Activated T-cell treated with anti-CD3 and anti-CD28 coated beads, Interleukin-2, amount 50 U/mL, for 48 hours (primary cell): ENCODE measurements around the gene ZNF134.
A peak's percentile ranks its signal among the peaks of the same experiment; 100 is the strongest.

ENCODE experiments used
- DNase-seq, 2 experiments: peaks; one replicate each; pipeline ENCODE4 v3.0.0-alpha.2; 2020

The ZNF134 gene

DNA sequence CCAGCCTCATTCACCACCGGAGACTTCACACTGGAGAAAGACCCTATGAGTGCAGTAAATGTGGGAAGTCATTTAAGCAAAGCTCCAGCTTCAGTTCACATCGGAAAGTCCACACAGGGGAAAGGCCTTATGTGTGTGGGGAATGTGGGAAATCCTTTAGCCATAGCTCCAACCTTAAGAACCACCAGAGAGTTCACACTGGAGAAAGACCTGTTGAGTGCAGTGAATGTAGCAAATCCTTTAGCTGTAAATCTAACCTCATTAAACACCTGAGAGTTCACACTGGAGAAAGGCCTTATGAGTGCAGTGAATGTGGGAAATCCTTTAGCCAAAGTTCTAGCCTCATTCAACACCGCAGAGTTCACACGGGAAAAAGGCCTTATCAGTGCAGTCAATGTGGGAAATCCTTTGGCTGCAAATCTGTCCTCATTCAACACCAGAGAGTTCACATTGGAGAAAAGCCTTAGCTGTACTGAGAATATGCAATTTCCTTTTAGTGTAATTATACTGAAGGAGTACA is 27.7 kb downstream of the ZNF134 start:
- DNase-seq, result no peak

DNA sequence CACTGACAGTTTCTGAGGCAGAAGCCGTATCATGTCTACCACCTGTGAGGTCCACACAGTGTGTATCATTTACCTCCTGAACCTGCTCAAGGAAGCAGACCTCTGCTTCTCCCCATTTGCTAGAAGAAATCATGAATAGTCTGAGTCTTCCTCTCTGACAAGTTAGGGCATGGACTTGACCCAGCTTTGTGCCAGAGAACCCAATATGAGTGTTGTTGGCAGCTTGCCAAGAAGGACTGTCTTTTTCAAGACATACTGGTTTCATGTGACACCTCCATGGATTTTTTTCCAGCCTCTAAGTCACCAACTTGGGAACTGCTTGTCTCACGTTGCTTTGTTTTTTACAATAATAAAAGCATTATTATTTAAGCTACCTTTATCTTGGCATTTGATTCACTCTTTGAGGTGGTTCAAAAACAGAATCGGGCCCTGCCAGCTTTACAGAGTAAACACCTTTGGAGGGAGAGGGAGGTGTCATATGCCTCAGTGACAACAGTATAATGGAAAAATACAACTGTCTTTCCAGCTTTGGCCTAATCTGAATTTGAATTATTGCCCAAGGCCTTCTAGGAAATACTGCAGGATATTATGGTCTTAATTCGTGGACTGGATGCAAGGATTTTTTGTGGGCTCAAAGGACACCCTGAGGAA is 28.5 kb downstream of the ZNF134 start:
- no peak for DNase-seq

DNA sequence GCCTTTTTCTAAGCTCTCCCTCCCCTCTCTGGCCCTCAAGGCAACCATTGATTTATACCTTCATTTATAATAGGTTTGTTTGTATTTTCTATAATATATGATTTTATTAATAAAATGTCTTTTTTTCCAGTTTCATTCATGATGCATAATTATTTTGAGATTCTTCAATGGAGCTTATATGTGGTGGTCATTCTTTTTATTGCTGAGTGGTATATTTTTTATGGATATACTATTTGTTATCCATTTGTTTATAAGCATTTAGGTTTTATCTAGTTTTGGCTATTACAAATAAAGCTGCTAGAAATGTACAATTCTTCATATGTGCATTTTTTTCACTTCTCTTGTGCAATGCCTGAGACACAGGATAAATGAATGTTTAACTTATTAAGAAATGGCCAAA is 29.7 kb downstream of the ZNF134 start:
- DNase-seq, result no peak

DNA sequence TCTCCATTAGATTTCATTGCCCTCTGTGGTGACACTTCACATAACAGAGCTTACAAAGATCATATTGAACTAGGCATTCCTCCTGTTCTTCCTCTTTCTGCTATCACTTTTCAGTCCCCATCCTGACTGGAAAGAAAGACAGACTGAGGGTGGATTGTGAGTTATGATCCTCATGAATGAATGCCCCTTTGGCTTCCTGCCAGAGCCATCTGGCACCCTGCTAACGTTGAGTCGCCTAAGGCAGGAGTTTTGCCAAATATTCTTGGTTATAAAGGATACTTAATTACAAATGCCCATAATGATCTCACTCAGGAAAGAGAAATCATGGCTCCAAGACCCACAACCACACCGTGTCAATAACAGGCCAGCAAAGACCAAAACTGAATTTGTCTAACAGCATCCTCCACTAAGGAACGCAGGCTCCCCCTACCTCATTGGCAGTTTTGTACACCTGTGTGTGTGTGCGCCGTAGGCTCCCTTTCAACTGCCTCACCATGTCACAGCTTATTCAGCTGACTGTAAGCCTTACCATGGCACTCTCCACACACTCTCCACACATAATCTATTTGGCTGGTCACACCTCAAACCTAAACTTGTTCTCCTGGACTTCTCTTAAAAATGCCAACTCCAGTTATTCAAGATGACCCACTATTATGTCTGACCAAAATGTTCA is 34.4 kb downstream of the ZNF134 start:
- no peak for DNase-seq

DNA sequence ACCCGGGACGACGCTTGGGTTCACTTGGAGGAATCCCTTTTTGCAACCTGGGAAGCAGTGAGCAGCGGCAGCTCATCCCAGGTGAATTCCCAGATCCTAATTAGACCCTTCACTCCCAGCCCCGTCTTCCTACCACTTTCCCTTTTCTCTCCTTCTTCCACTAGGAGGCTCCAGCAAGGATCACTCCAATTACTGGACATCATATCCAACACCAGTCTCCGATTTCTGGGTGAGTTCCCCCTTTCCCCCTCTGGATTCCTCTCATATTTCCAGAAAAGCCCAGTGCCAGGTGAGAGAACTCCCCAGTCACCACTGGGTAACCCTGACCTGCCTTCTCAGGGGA is 37.6 kb downstream of the ZNF134 start:
- DNase-seq, result no peak

DNA sequence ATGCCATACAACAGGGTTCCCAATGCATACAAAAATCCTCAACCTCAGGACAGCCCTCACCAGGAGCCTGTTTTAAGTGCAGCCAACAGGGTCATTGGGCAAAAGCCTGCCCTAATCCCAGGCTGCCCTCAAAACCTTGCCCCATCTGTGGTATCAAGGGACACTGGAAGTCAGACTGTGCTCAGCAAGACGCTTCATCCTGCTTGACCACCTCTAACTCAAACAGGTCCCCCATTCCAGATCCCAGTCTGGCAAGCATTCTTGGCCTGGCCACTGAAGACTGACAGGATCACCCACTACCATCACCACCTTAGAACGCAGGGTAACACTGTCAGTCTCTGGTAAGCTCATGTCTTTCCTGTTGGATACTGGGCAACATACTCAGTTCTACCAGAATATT is 39.6 kb downstream of the ZNF134 start:
- no peak for DNase-seq

DNA sequence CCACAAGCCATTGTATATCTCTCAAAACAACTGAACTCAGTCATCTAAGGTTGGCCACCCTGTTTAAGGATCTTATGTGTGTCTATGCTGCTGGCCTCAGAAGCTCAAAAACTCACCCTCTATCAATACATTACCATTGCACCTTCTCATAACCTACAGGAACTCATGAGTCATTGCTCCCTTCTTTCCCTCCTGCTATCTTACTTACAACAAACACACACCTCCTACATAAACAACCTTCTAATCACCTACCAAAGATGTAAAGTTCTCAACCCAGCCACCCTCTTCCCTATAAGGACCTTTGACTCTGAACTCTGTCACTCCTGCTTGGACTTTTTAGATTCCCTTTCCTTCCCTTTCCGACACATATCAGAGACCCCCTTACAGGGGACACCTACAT is 41.4 kb downstream of the ZNF134 start:
- no peak for DNase-seq

DNA sequence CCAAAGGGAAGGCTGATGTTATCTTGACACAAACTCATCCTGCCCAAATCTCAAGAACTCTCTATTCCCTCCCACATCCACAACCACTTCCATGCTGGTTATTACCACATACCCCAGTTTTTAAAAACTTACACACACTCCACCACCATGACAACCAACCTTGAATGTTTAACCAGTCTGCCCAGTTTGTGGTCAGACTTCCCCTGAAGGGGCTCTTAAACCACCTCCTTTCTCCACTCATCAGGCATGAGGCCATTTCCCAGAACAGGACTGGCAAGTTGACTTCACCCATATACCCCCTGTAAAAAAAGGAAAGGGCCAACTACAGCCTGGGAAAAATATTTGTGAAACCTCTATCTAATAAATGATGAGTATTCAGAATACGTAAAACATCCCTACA is 42.3 kb downstream of the ZNF134 start:
- no peak for DNase-seq

DNA sequence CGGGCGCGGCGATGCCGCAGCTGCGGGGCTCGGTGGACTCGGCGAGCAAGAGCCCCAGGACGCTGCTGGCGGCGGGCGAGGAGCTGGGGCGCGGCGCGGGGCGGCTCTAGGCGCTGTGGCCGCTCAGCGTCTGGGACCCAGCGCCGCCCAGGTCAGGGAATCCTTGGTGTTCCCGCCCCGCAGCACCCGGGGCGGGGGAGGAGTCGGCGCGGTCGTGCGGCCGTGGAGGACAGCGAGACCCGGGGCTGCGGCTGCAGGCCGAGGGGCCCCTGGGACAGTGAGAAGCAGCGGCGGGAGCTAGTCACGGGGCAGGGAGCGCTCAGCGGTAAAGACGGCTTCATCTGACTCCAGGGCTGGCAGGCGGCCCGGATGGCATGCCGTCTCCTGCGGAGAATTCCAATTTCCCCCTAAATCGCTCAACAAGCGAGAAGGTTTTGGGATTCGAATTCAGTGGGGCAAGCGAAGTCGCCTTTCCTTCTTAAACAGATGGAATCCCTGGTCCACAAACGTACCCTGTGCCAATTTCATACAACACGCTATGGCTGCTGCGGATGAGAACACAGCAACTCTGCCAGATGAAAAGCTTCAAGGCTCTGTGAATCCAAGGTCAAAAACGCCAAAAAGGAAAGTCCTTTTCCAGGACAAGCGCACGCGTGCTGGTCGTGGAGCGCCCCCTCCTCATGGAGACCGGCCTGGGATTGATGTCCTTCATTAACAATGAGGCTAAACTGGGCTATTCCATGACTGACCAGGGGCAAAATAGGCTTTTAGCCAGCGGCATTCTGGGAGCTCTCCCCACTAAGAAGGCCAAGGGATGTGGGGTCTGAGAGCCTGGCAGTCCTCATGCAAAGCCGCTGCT is 50.5 kb downstream of the ZNF134 start:
- DNase-seq, result peak; percentile 21 to 25

DNA sequence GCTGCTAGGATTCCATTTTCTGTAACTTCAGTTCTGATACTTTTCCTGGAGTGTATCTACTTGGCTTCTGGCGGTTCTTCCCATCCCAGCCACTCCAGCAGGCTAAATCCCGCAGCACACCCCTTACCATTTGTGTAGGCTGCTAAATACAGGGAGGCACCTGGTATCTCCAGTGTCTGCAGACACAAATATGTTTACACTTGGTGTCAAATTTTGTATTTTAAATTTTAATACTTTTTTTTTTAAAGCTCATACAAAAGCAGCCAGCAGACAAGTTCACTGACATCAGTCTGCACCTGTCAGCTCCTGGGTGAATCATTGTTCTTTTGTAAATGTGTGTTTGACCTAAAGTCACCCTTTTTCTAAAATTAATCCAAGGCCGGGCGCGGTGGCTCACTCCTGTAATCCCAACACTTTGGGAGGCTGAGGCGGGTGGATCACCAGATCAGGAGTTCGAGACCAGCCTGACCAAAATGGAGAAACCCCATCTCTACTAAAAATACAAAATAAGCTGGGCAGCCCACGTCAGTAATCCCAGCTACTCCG is 51.3 kb downstream of the ZNF134 start:
- DNase-seq, result no peak

DNA sequence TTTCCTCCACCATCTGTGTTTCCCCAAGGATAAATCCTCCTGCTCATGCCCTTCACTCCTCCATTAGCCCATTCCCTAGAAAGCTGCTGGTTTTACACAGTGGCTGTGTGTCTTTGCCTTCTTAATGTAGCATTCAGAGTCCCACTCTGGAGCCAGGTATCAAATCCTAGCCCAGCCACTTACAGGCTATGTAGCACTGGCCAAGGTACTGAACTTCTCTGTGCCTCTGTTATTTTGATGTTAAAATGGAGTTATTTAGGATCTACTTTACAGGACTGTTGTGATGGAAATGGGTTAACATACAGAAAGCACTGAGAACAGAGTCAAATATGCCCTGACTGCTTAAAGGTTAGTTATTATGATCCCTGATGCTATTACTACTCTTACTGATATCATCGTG is 53.2 kb downstream of the ZNF134 start:
- DNase-seq, result no peak

DNA sequence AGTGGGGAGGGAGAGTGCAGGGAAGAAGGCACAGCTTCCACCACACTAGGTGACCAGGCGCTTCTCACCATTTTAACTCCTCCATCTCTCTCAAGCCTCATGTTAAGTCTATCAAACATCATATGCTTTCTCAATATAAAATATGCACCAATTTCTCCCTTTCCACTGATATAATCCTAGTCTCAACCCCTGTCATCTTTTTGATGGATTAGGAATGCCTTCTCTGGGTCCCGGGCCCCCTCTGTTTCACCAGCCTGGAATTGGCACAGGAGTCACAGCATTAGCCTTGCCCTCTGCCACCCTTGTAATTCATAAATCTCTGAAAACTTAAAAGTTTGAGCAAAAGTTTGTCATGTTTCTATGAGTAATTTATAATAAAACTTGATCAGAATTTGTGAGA is 54.6 kb downstream of the ZNF134 start, which contains the start of gene ZSCAN4:
ZSCAN4 (plus strand) TSS at position 301 of the 400 bp plus-strand sequence. CDS start 7,211 bp downstream, outside the sequence.
- DNase-seq, result no peak

DNA sequence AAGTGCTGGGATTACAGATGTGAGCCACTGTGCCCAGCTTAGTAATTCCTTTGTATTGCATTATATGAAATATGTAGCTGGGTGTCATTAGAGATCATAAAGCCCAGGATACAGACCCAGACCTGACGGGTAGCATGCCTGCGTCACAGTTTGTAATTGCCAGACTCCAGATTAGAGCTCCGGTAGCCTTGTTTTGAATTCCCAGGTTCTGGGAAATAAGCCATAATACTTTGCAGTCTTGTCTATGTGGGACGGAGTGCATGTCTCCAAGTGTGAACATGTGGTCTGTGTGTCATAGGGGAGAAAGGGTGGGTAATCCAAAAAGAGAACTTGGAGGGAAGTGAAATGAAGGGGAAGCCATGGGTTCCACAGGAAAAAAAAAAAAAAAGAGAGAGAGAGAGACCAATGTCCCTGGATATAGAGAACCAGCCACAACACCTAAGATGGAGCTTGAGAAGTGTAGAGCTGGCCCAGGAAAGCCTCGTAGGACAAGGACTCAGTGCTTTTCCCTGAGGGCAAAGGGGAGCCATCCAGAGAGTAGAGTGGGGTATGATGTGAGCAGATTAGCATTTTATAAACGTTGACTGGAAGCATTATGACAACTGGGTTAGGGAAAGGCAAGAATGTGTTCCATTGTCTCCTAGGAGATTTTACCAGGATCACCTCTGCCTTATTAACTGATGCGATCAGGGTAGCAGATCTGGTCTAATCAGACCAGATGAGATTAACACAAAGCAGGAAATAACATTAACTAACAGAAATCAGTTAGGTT is 57.3 kb downstream of the ZNF134 start:
- no peak for DNase-seq

DNA sequence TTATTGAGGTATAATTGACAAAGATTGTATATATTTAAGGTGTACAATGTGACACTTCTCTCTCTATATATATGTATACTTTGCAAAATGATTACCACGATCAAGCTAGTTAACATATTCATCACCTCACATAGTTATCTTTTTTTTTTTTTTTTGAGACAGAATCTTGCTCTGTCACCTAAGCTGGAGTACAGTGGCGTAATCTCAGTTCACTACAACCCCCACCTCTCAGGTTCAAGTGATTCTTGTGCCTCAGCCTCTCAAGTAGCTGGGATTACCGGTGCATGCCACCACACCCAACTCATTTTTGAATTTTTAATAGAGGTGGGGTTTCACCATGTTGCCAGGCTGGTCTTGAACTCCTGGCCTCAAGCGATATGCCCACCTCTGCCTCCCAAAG is 58.4 kb downstream of the ZNF134 start:
- no peak for DNase-seq
